Fibroblast of the aortic adventitia (primary cell): Measurements from ENCODE around the gene CHIC2. TPM values are rescaled to one million over a fixed set of nuclear protein-coding genes. Genes with fewer than 3 reads are reported as not detected.

Source experiments
- DNase-seq: peaks from one replicate; pipeline ENCODE4 v3.0.0-alpha.2; 2010; ENCODE audit warnings: low read depth
- H3K4me3 ChIP-seq: 2 replicates; pipeline ENCODE4 v1.5.1; 2011; ENCODE audit warnings: low read depth, mild to moderate bottlenecking, control low read depth, low read length, moderate library complexity
- small RNA-seq: library from RNA; depleted of rRNA; stranded (forward); fragments of <200 nt; gene quantifications from one replicate; pipeline ENCODE3, GENCODE V24; 2012
- total RNA-seq: library from RNA; depleted of rRNA; stranded (reverse); fragments of >200 nt; gene quantifications from 2 replicates; pipeline ENCODE4 v1.2.3, GENCODE V29; 2012; ENCODE audit warnings: low replicate concordance
- TF ChIP-seq, protein P1 (sequence below): IDR thresholded peaks from 2 replicates; pipeline ENCODE4 v1.5.1; 2011; ENCODE audit warnings: mild to moderate bottlenecking, low read length, control low read depth, inconsistent platforms; ENCODE audit not compliant: insufficient read depth

The CHIC2 gene
- total RNA-seq, 1 donor: 88.4 TPM

DNA sequence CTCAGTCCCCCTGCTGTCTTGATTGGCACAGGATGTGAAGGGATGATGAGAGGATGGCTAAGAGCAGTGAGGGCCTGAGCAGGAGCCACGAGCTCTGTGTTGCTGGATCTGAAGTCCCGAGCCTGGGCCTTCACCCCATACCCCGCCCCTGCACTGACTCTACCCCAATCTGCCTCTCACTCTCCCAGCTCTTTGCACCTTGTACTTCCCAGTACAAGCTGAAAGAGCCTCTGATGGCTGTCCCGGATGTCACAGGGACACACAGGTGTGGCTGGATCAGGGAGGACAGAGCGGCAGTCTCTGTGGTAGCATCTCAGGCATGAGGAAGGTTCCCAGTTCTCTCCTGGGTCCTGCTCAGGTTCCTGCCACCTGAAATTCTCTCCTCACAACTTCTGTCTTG, 103.6 kb downstream of the CHIC2 start:
- no peak overlapping the region for H3K4me3 ChIP-seq
- TF ChIP-seq, protein P1, sequence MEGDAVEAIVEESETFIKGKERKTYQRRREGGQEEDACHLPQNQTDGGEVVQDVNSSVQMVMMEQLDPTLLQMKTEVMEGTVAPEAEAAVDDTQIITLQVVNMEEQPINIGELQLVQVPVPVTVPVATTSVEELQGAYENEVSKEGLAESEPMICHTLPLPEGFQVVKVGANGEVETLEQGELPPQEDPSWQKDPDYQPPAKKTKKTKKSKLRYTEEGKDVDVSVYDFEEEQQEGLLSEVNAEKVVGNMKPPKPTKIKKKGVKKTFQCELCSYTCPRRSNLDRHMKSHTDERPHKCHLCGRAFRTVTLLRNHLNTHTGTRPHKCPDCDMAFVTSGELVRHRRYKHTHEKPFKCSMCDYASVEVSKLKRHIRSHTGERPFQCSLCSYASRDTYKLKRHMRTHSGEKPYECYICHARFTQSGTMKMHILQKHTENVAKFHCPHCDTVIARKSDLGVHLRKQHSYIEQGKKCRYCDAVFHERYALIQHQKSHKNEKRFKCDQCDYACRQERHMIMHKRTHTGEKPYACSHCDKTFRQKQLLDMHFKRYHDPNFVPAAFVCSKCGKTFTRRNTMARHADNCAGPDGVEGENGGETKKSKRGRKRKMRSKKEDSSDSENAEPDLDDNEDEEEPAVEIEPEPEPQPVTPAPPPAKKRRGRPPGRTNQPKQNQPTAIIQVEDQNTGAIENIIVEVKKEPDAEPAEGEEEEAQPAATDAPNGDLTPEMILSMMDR: no peak
- no peak for DNase-seq

Small RNAs within 50 kb of the gene (small RNA-seq; reads per million reads assigned to genes)
- gene AC110792.1 (not detected), gene AC110792.3 (not detected)

Other genes starting within 250 kb of the CHIC2 start
- gene GSX2, start 35.6 kb upstream of the CHIC2 start, total RNA-seq: not detected in 2 replicates
- 707 and 865 TPM in 2 replicates for gene PDGFRA, start 164.7 kb upstream of the CHIC2 start, total RNA-seq